ENCODE data around the gene UMAD1. TPM values are rescaled to one million over a fixed set of nuclear protein-coding genes. Genes with fewer than 3 reads are reported as not detected.

UMAD1 gene
- polyA plus RNA-seq, 3 donors, result 6.2 to 22.7 (median 18.6) TPM

- no peaks in the 10 kb centered on the region for H3K4me1 ChIP-seq (ENCODE audit: control insufficient read depth in 1 of 2, insufficient read depth in 2 of 2, low read length in 2 of 2)
- no peaks in the 10 kb centered on the region for H3K79me2 ChIP-seq (ENCODE audit: insufficient read depth, low read length)
- TF ChIP-seq CTCF (IDR thresholded peaks at IDR 0.05), result no peak
- no peak overlapping the region for H3K4me2 ChIP-seq (replicated peaks; ENCODE audit: extremely low read depth, low read length, poor library complexity, severe bottlenecking)
- H4K20me1 ChIP-seq (ENCODE audit: insufficient read depth, low read length), result no peaks in the 10 kb centered on the region
- no peak overlapping the region for H2AFZ ChIP-seq (ENCODE audit: insufficient read depth, low read depth, low read length, poor library complexity, severe bottlenecking)
- WGBS (ENCODE audit: insufficient coverage), result 100% methylated on average over 1 of the region's 12 CpGs
- no peak overlapping the region for H3K27ac ChIP-seq (ENCODE audit: low read depth in 1 of 2, low read length in 2 of 2)
- Mint-ChIP-seq H3K4me3 (no peak overlapping the region), H3K4me1 (no peaks in the 10 kb centered on the region), H3K27me3 (ENCODE audit: low read depth in 3 of 3) (no peaks in the 10 kb centered on the region), H3K27ac (no peak overlapping the region), H3K36me3 (no peaks in the 10 kb centered on the region), H3K9me3 (no peaks in the 10 kb centered on the region)
- H3K27me3 ChIP-seq (ENCODE audit: control insufficient read depth in 2 of 2, insufficient read depth in 2 of 2, low read length in 2 of 2), result no peaks in the 10 kb centered on the region
- H3K36me3 ChIP-seq (replicated peaks in 1 of 2; ENCODE audit: control insufficient read depth in 1 of 2, insufficient read depth in 2 of 2, low read length in 2 of 2), result no peaks in the 10 kb centered on the region
- intact Hi-C loops (cut with micrococcal nuclease), result no loop called here
- no peak for DNase-seq
- no peak overlapping the region for H3K4me3 ChIP-seq (replicated peaks in 1 of 3; ENCODE audit: low read depth in 2 of 3, low read length in 3 of 3)
- no peak overlapping the region for H3K9ac ChIP-seq (ENCODE audit: insufficient read depth, low read length, poor library complexity, severe bottlenecking)
- H3K9me3 ChIP-seq (replicated peaks in 1 of 2; ENCODE audit: control insufficient read depth in 1 of 2, insufficient read depth in 1 of 2, low read length in 2 of 2), result no peaks in the 10 kb centered on the region
Measured at GRCh38 chr7:7742223-7742622, 101.7 kb downstream of the UMAD1 start.

- Histone ChIP-seq H3K36me3 (replicated peaks in 1 of 2; ENCODE audit: control insufficient read depth in 1 of 2, insufficient read depth in 2 of 2, low read length in 2 of 2) (no peaks in the 10 kb centered on the region), H3K9me3 (replicated peaks in 1 of 2; ENCODE audit: control insufficient read depth in 1 of 2, insufficient read depth in 1 of 2, low read length in 2 of 2) (no peaks in the 10 kb centered on the region), H3K4me1 (ENCODE audit: control insufficient read depth in 1 of 2, insufficient read depth in 2 of 2, low read length in 2 of 2) (no peaks in the 10 kb centered on the region), H4K20me1 (ENCODE audit: insufficient read depth, low read length) (no peaks in the 10 kb centered on the region), H3K4me3 (replicated peaks in 1 of 3; ENCODE audit: low read depth in 2 of 3, low read length in 3 of 3) (no peak overlapping the region), H3K9ac (ENCODE audit: insufficient read depth, low read length, poor library complexity, severe bottlenecking) (no peak overlapping the region), H3K4me2 (replicated peaks; ENCODE audit: extremely low read depth, low read length, poor library complexity, severe bottlenecking) (no peak overlapping the region), H3K27ac (ENCODE audit: low read depth in 1 of 2, low read length in 2 of 2) (no peak overlapping the region), H3K27me3 (ENCODE audit: control insufficient read depth in 2 of 2, insufficient read depth in 2 of 2, low read length in 2 of 2) (no peaks in the 10 kb centered on the region), H3K79me2 (ENCODE audit: insufficient read depth, low read length) (no peaks in the 10 kb centered on the region), H2AFZ (ENCODE audit: insufficient read depth, low read depth, low read length, poor library complexity, severe bottlenecking) (no peak overlapping the region)
- no peaks in the 10 kb centered on the region for H3K27me3 Mint-ChIP-seq (ENCODE audit: low read depth in 3 of 3)
- whole genome bisulfite sequencing (ENCODE audit: insufficient coverage), result 100% methylated on average over 2 of the region's 4 CpGs
- no peak for DNase-seq
- intact Hi-C loops (cut with micrococcal nuclease), result no loop called here
- no peak overlapping the region for H3K27ac Mint-ChIP-seq
- TF ChIP-seq CTCF (IDR thresholded peaks at IDR 0.05), result no peak
- no peaks in the 10 kb centered on the region for H3K9me3 Mint-ChIP-seq
- no peak overlapping the region for H3K4me3 Mint-ChIP-seq
- H3K36me3 Mint-ChIP-seq, result no peaks in the 10 kb centered on the region
- no peaks in the 10 kb centered on the region for H3K4me1 Mint-ChIP-seq
Measured at GRCh38 chr7:7745258-7745657, 104.7 kb downstream of the UMAD1 start.

All from CD14-positive monocyte (primary cell).